IPS-18a (cell line): ENCODE results near the gene CCDC171.

ENCODE experiments used
- H3K27ac ChIP-seq: one replicate; pipeline ENCODE4 v1.5.1; 2013; ENCODE audit warnings: low read length
- H3K27me3 ChIP-seq: one replicate; pipeline ENCODE4 v1.6.1; 2013; ENCODE audit warnings: mild to moderate bottlenecking, low read length; ENCODE audit not compliant: control insufficient read depth, insufficient read depth
- H3K36me3 ChIP-seq: one replicate; pipeline ENCODE4 v1.6.1; 2013; ENCODE audit warnings: low read depth, low read length; ENCODE audit not compliant: control insufficient read depth
- H3K4me1 ChIP-seq: one replicate; pipeline ENCODE4 v1.6.1; 2013; ENCODE audit warnings: low read depth, low read length; ENCODE audit not compliant: control insufficient read depth
- H3K4me3 ChIP-seq: one replicate; pipeline ENCODE4 v1.5.1; 2013; ENCODE audit warnings: low read length
- H3K9ac ChIP-seq: one replicate; pipeline ENCODE4 v1.6.1; 2013; ENCODE audit warnings: mild to moderate bottlenecking, low read length, moderate library complexity
- H3K9me3 ChIP-seq: one replicate; pipeline ENCODE4 v1.6.1; 2013; ENCODE audit warnings: low read depth, low read length; ENCODE audit not compliant: control insufficient read depth

CCDC171 gene

DNA sequence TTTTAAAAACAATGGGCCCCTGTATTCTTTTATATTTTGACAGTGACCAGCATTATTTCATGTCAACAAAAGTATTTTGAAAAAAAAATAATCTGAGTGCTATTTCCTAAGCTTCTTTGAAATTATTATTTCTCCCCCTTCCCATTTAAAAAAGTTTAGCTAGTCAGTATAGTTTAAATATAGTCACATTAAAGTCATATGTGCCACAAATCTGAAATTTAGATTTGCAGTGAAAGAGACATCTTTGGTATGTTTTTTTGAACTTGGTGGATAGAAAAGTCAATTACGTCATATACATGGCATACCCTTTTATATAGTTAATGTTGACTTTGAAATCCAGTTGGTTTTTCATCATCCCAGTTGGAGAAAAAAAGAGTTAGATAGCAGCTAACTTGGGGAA is 297.0 kb downstream of the CCDC171 start:
- Histone ChIP-seq H3K9me3 (no peaks in the 10 kb centered on the region), H3K36me3 (no peaks in the 10 kb centered on the region), H3K27me3 (no peaks in the 10 kb centered on the region), H3K4me1 (no peaks in the 10 kb centered on the region), H3K9ac (no peak overlapping the region), H3K4me3 (no peak overlapping the region), H3K27ac (no peak overlapping the region)

DNA sequence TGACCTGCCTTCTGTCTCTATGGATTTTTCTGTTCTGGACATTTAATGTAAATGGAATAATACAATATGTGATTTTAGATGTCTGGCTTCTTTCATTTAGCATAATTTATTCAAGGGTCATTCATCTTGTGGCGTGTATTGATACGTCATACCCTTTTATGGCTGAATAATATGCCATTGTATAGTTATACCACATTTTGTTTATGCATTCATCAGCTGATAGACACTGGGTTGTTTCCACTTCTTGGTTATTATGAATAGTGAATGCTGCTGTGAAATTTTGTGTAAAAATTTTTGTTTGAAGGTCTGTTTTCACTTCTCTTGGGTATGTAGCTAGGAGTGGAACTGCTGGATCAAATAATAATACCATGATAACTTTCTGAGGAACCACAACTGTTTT is 298.9 kb downstream of the CCDC171 start:
- no peaks in the 10 kb centered on the region for H3K27me3 ChIP-seq
- no peak overlapping the region for H3K27ac ChIP-seq
- no peaks in the 10 kb centered on the region for H3K4me1 ChIP-seq
- no peak overlapping the region for H3K4me3 ChIP-seq
- no peaks in the 10 kb centered on the region for H3K36me3 ChIP-seq
- no peak overlapping the region for H3K9ac ChIP-seq
- no peaks in the 10 kb centered on the region for H3K9me3 ChIP-seq

- H3K4me1 ChIP-seq: no peaks in the 10 kb centered on the region
- H3K27me3 ChIP-seq: no peaks in the 10 kb centered on the region
- no peaks in the 10 kb centered on the region for H3K9me3 ChIP-seq
- H3K36me3 ChIP-seq: no peaks in the 10 kb centered on the region
- H3K27ac ChIP-seq: no peak overlapping the region
- H3K4me3 ChIP-seq: no peak overlapping the region
- no peak overlapping the region for H3K9ac ChIP-seq
Measured at GRCh38 chr9:15856591-15856990, 303.7 kb downstream of the CCDC171 start.

GRCh38 chr9:15867334-15867733 is 314.5 kb downstream of the CCDC171 start:
- H3K4me3 ChIP-seq: no peak overlapping the region

DNA sequence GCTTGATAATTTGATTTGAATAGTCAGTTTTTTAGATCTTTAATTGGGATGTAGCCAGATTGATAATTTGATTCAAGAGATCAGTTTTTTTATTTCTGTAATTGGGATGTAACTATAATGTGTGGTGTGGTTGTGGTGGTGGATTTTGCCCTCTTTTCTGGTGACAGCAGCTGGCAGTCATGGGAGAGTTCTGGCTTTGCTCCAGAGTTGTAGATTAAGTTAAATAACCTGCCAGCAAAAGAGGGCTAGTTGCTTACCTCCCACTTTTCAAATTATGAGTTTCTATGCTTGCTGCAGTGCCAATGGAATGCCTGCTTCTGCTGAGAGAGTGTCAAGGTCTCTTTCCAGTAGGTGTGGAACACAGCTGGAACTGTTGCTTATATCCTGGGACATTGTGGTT is 315.1 kb downstream of the CCDC171 start:
- Histone ChIP-seq H3K9me3 (no peaks in the 10 kb centered on the region), H3K27ac (no peak overlapping the region), H3K27me3 (no peaks in the 10 kb centered on the region), H3K4me1 (no peaks in the 10 kb centered on the region), H3K36me3 (no peaks in the 10 kb centered on the region), H3K9ac (no peak overlapping the region), H3K4me3 (no peak overlapping the region)

More at GRCh38 chr9:15867334-15867733, 314.5 kb downstream of the CCDC171 start:
- Histone ChIP-seq H3K9me3 (no peaks in the 10 kb centered on the region), H3K9ac (no peak overlapping the region), H3K27me3 (no peaks in the 10 kb centered on the region), H3K27ac (no peak overlapping the region), H3K4me1 (no peaks in the 10 kb centered on the region), H3K36me3 (no peaks in the 10 kb centered on the region)

DNA sequence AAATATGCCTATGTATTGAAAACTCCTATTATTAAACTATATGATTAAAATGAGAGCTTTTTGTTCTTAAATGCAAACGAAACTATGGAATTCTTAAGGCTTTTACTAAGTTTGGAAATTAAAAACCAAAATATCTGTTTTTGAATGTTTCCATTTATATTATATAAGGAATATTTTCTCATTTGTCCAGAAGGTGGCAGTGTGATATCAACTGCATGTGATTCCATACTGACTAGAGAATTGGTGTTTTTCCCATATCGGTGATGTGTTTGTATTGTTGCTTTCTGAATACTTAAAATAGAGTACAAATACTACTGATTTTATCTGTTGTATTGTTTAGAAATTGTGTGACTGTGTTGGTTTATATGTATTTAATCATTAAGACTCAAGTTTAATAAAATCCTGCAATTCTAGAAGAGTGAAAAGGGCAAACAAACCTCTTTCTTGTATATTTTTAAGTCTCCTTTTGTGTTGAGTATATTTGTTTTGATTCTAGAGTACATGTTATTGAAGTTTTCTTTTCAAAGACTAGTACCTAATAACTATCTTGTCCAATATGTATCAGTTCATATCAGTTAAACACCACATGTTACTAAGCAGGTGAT is 320.8 kb downstream of the CCDC171 start:
- Histone ChIP-seq H3K36me3 (no peaks in the 10 kb centered on the region), H3K27ac (no peak overlapping the region), H3K27me3 (no peaks in the 10 kb centered on the region), H3K4me3 (no peak overlapping the region), H3K9me3 (no peaks in the 10 kb centered on the region), H3K9ac (no peak overlapping the region), H3K4me1 (no peaks in the 10 kb centered on the region)

DNA sequence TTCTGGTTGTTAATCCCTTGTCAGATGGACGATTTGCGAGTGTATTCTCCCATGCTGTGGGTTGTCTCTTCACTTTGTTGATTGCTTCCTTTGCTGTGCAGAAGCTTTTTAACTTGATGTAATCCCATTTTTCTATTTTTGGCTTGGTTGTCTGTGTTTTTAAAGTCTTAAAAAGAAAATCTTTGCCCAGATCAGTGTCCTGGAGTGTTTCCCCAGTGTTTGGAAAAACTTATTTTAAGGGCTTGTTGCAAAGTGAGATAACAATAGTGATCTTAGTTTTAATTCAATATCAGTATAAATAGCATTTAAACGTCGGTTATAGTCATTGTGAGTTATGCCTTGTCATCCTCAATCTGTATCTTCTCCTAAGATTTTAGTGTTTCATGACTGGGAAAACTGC is 329.5 kb downstream of the CCDC171 start:
- no peak overlapping the region for H3K4me3 ChIP-seq
- no peaks in the 10 kb centered on the region for H3K27me3 ChIP-seq
- H3K36me3 ChIP-seq: no peaks in the 10 kb centered on the region
- no peaks in the 10 kb centered on the region for H3K4me1 ChIP-seq
- no peak overlapping the region for H3K27ac ChIP-seq
- H3K9me3 ChIP-seq: no peaks in the 10 kb centered on the region
- H3K9ac ChIP-seq: no peak overlapping the region

DNA sequence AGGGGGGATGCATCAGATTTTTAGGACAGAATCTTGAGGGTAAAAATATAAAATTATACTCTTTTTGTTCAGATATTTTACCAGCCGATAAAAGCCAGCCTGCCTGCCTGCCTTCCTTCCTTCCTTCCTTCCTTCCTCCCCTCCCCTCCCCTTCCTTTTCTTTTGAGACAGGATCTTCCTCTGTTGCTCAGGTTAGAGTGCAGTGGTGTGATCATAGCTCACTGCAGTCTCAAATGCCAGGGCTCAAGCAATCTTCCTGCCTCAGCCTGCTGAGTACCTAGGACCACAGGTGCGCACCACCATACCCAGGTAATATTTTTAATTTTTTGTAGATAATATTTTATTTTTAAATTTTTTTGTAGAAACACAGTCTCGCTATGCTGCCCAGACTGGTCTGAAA is 330.0 kb downstream of the CCDC171 start:
- no peak overlapping the region for H3K9ac ChIP-seq
- H3K4me3 ChIP-seq: no peak overlapping the region
- H3K36me3 ChIP-seq: no peaks in the 10 kb centered on the region
- H3K9me3 ChIP-seq: no peaks in the 10 kb centered on the region
- no peaks in the 10 kb centered on the region for H3K27me3 ChIP-seq
- no peak overlapping the region for H3K27ac ChIP-seq
- H3K4me1 ChIP-seq: no peaks in the 10 kb centered on the region

- Histone ChIP-seq H3K9me3 (no peaks in the 10 kb centered on the region), H3K27me3 (no peaks in the 10 kb centered on the region), H3K9ac (no peak overlapping the region), H3K36me3 (no peaks in the 10 kb centered on the region), H3K4me3 (no peak overlapping the region), H3K27ac (no peak overlapping the region), H3K4me1 (no peaks in the 10 kb centered on the region)
Measured at GRCh38 chr9:15885464-15885863, 332.6 kb downstream of the CCDC171 start.

GRCh38 chr9:15889555-15889954 is 336.7 kb downstream of the CCDC171 start:
- no peaks in the 10 kb centered on the region for H3K36me3 ChIP-seq
- no peak overlapping the region for H3K27ac ChIP-seq
- no peak overlapping the region for H3K9ac ChIP-seq
- no peaks in the 10 kb centered on the region for H3K4me1 ChIP-seq
- H3K9me3 ChIP-seq: no peaks in the 10 kb centered on the region
- H3K27me3 ChIP-seq: no peaks in the 10 kb centered on the region
- H3K4me3 ChIP-seq: no peak overlapping the region

DNA sequence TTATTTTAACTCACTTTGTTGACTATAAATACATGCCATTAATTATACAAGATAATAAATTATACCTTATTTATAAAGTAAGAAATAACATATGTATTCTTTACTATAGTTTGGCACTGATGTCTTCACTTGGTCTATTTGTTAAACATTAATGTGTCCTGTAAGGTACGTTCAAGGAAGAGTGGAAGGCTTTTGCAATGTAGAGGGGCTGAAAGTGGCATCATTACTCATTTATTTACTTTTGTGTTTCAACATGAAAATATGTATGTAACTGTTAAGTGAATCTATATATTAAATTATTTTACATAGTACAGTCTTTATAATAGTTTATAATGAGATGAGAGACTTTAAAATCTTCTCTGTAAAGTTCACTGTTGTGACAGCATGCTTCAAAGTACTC is 348.7 kb downstream of the CCDC171 start:
- no peaks in the 10 kb centered on the region for H3K36me3 ChIP-seq
- H3K9ac ChIP-seq: no peak overlapping the region
- no peak overlapping the region for H3K27ac ChIP-seq

GRCh38 chr9:15909297-15909696 is 356.5 kb downstream of the CCDC171 start:
- H3K9ac ChIP-seq: no peak overlapping the region
- H3K27me3 ChIP-seq: no peaks in the 10 kb centered on the region
- H3K27ac ChIP-seq: no peak overlapping the region
- no peak overlapping the region for H3K4me3 ChIP-seq
- no peaks in the 10 kb centered on the region for H3K9me3 ChIP-seq
- no peaks in the 10 kb centered on the region for H3K36me3 ChIP-seq
- no peaks in the 10 kb centered on the region for H3K4me1 ChIP-seq

More for the DNA sequence above, 348.7 kb downstream of the CCDC171 start:
- Histone ChIP-seq H3K4me1 (no peaks in the 10 kb centered on the region), H3K4me3 (no peak overlapping the region), H3K27me3 (no peaks in the 10 kb centered on the region), H3K9me3 (no peaks in the 10 kb centered on the region)
